Measurements from ENCODE around the gene TLR7.

TLR7 gene

GRCh38 chrX:12895866-12896265 is 29.0 kb downstream of the TLR7 start:
- DNase-seq (ENCODE audit: low spot score), result no peak
- TF ChIP-seq, protein P1, sequence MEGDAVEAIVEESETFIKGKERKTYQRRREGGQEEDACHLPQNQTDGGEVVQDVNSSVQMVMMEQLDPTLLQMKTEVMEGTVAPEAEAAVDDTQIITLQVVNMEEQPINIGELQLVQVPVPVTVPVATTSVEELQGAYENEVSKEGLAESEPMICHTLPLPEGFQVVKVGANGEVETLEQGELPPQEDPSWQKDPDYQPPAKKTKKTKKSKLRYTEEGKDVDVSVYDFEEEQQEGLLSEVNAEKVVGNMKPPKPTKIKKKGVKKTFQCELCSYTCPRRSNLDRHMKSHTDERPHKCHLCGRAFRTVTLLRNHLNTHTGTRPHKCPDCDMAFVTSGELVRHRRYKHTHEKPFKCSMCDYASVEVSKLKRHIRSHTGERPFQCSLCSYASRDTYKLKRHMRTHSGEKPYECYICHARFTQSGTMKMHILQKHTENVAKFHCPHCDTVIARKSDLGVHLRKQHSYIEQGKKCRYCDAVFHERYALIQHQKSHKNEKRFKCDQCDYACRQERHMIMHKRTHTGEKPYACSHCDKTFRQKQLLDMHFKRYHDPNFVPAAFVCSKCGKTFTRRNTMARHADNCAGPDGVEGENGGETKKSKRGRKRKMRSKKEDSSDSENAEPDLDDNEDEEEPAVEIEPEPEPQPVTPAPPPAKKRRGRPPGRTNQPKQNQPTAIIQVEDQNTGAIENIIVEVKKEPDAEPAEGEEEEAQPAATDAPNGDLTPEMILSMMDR (IDR thresholded peaks at IDR 0.05; ENCODE audit: extremely low read depth, missing control alignments), result no peak

- no peak for DNase-seq (ENCODE audit: low spot score)
- TF ChIP-seq, protein P1 (IDR thresholded peaks at IDR 0.05; ENCODE audit: extremely low read depth, missing control alignments), result no peak
These were observed 30.1 kb downstream of the TLR7 start for GRCh38 chrX:12896935-12897334.

GRCh38 chrX:12898073-12898472 is 31.2 kb downstream of the TLR7 start:
- TF ChIP-seq, protein P1 (IDR thresholded peaks at IDR 0.05; ENCODE audit: extremely low read depth, missing control alignments), result no peak
- DNase-seq (ENCODE audit: low spot score), result no peak

DNA sequence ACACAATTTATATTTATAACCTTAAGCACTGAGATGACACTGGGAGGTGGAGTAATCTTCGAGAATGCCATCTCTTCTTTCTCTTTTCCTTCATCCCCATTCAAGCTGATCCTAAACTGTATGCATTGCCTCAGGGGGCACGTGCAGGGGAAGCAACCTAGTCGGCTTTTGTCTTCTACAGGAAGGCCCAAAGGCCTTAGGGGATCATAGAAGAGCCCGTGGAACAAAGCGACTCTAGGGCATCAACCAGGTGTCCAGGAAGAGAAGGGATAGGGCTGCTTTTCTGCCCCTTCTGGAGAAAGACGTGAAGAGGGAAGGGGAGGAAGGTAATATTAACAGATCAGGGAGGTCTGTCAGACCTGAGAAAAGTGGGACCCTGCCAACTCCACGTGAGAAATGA is 32.6 kb downstream of the TLR7 start:
- TF ChIP-seq, protein P1 (IDR thresholded peaks at IDR 0.05; ENCODE audit: extremely low read depth, missing control alignments), result no peak
- DNase-seq (ENCODE audit: low spot score), result no peak

DNA sequence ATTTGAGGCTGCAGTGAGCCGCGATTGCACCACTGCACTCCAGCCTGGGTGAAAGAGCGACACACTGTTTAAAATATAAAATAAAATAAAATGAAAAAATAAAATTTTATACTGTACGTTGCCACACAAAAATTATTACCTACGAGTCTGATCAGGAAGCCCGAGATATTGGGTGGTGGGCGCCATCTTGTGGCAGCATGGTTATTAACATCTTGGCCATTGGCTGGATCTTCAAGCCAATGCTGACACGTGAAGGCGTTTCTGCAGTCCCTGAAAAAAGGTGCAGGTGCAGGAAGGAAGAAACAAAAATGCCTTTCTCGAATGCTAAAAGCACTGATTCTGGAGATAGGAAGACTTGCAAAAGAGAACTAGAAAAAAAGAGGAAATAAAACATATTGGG is 34.6 kb downstream of the TLR7 start:
- TF ChIP-seq, protein P1 (IDR thresholded peaks at IDR 0.05; ENCODE audit: extremely low read depth, missing control alignments), result peak; percentile 61
- DNase-seq (ENCODE audit: low spot score), result peak; percentile 45

GRCh38 chrX:12903646-12904045 is 36.8 kb downstream of the TLR7 start:
- TF ChIP-seq, protein P1 (IDR thresholded peaks at IDR 0.05; ENCODE audit: extremely low read depth, missing control alignments), result no peak
- DNase-seq (ENCODE audit: low spot score), result no peak

DNA sequence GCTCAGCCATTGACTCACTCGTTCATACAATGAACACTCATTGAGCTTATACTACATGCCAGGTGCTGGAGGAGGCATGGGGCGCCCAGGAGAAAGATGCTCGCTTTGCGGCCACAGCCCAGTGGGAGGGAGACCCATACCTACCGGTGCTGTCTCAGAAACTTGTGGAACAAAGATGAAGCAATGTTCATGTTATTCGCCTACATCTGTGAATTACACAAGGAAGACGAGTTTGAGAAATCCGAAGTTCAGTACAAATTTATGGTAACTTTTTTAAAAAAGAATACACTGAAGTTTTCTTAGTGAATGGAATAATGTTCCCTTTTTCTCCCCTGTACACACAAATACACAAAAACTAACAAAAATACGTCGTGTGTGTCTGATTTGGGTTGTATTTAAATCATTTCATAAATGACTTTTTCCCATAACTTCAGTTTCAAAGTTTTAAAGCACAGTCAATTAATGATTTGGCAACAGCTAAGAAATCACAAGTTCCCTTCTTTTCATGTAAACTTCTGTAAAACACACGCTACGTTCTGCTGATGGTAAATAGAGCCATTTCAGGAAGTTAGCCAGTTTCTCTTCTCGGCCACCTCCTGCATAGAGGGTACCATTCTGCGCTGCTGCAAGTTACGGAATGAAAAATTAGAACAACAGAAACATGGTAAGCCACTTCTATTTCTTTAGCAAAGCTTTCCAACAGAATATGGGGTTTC is 39.3 kb downstream of the TLR7 start, which contains the start of gene TLR8:
TLR8 (plus strand) TSS at position 575 of the 716 bp plus-strand sequence; CDS start at position 662, 87 bp downstream.
- TF ChIP-seq, protein P1 (IDR thresholded peaks at IDR 0.05; ENCODE audit: extremely low read depth, missing control alignments), result no peak
- DNase-seq (ENCODE audit: low spot score), result no peak
